Measurements from ENCODE around the gene SCAF8. TPM values are rescaled to one million over a fixed set of nuclear protein-coding genes. Genes with fewer than 3 reads are reported as not detected.

SCAF8 gene
- total and polyA plus RNA-seq, 2 of the 4 experiments (the other 2 are of a cell fraction): 16.1 to 23.5 TPM

DNA sequence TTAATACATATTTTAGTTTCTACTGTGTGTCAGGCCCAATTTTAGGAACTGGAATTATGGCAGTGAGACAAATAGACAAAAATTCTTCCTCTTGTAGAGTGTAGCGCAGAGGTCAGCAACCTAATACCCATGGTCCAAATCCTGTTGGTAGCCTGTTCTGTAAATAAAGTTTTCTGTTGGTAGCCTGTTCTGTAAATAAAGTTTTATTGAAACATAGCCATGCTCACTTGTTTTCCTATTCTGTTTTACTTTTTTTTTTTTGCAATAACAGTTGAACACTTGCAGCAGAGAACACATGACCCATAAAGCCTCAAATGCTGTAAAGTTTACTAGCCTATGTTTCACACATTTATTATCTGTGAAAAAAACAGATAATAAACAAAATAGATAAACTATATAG, 87.9 kb downstream of the SCAF8 start:
- ChIA-PET POLR2A (ENCODE audit: unreplicated experiment) (no interaction called here), CTCF (interaction anchor here (0.6 kb wide), 2 partner anchors 107 to 145 kb away, joined by 3 to 4 read pairs; no protein-coding TSS in a partner anchor)
- no CpG with 5 or more reads among the region's 1 CpG for WGBS, 2 experiments (ENCODE audit: extremely low coverage in 2 of 2, insufficient read length in 1 of 2)
- Histone ChIP-seq H3K4me3 (ENCODE audit: insufficient read depth, low read depth, low read length) (no peak overlapping the region), H2AK9ac (replicated peaks; ENCODE audit: low read depth, low read length, poor library complexity) (no peak overlapping the region), H3K27ac (ENCODE audit: insufficient read depth, low read length) (no peak overlapping the region), H2AK5ac (ENCODE audit: low read depth, low read length) (no peak overlapping the region), H2BK20ac (ENCODE audit: low read depth, low read length) (no peak overlapping the region), H2AFZ (replicated peaks; ENCODE audit: low read length, poor library complexity) (no peak overlapping the region), H3K4ac (ENCODE audit: low read depth, low read length) (no peak overlapping the region), H3K18ac (ENCODE audit: low read depth, low read length) (no peak overlapping the region), H4K5ac (ENCODE audit: low read depth, low read length) (no peak overlapping the region), H3K79me1 (ENCODE audit: low read depth in 1 of 2, low read length in 2 of 2) (peaks cover 30 to 45% of the 10 kb centered on the region in 2 experiments), H3K36me3 (ENCODE audit: control insufficient read depth, insufficient read depth, low read length) (peaks cover 40% of the 10 kb centered on the region), H3K4me1 (ENCODE audit: control insufficient read depth, insufficient read depth, low read length) (no peaks in the 10 kb centered on the region), H2BK5ac (ENCODE audit: low read depth, low read length, poor library complexity, severe bottlenecking) (no peak overlapping the region), H3K27me3 (ENCODE audit: control insufficient read depth, insufficient read depth, low read length) (no peaks in the 10 kb centered on the region), H2BK120ac (ENCODE audit: low read depth, low read length) (no peak overlapping the region), H3K9me1 (ENCODE audit: insufficient read depth, low read length) (no peaks in the 10 kb centered on the region), H3K14ac (replicated peaks; ENCODE audit: low read depth, low read length) (no peak overlapping the region), H4K20me1 (ENCODE audit: insufficient read depth, low read length) (no peaks in the 10 kb centered on the region), H3K56ac (ENCODE audit: extremely low read depth, insufficient read depth, low read length) (no peak overlapping the region), H3K23ac (ENCODE audit: low read depth, low read length) (no peak overlapping the region), H3K9me3 (ENCODE audit: control insufficient read depth, insufficient read depth, low read length) (no peaks in the 10 kb centered on the region), H4K8ac (ENCODE audit: low read depth in 2 of 2, low read length in 2 of 2) (no peak overlapping the region), H3K4me2 (ENCODE audit: low read depth, low read length) (no peak overlapping the region), H2BK15ac (ENCODE audit: low read depth, low read length) (no peak overlapping the region), H4K91ac (ENCODE audit: insufficient read depth, low read depth, low read length) (no peak overlapping the region), H3K9ac (ENCODE audit: low read depth, low read length) (no peak overlapping the region)
- in situ Hi-C loops (cut with MboI; ENCODE audit: low sequenced_read_pairs): no loop called here
- DNase-seq: no peak
- dilution Hi-C loops (cut with HindIII; ENCODE audit: low sequenced_read_pairs, unreplicated experiment): no loop called here
- TF ChIP-seq, protein P1, sequence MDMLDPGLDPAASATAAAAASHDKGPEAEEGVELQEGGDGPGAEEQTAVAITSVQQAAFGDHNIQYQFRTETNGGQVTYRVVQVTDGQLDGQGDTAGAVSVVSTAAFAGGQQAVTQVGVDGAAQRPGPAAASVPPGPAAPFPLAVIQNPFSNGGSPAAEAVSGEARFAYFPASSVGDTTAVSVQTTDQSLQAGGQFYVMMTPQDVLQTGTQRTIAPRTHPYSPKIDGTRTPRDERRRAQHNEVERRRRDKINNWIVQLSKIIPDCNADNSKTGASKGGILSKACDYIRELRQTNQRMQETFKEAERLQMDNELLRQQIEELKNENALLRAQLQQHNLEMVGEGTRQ (IDR thresholded peaks at IDR 0.05; ENCODE audit: low read depth, low read length): no peak
- TF ChIP-seq CTCF (conservative IDR thresholded peaks at IDR 0.05; ENCODE audit: low read depth, low read length): no peak
- TF ChIP-seq CHD1 (IDR thresholded peaks at IDR 0.05; ENCODE audit: low read depth, low read length): no peak
- no peak for TF ChIP-seq SMC3 (IDR thresholded peaks at IDR 0.05; ENCODE audit: low read depth, low read length)
- no peak for TF ChIP-seq RCOR1 (IDR thresholded peaks at IDR 0.05; ENCODE audit: insufficient replicate concordance, low read length)
- no peak for TF ChIP-seq POLR2A (IDR thresholded peaks at IDR 0.05; ENCODE audit: low read depth, low read length)
- TF ChIP-seq MAFK (IDR thresholded peaks at IDR 0.05; ENCODE audit: low read depth, low read length): no peak
- intact Hi-C loops (cut with micrococcal nuclease): no loop called here
- ATAC-seq (ENCODE audit: low read depth): no peak
- no TSS peak for BruUV-seq (replicated peaks)
